ENCODE measurements around the gene ABHD15.

DNA sequence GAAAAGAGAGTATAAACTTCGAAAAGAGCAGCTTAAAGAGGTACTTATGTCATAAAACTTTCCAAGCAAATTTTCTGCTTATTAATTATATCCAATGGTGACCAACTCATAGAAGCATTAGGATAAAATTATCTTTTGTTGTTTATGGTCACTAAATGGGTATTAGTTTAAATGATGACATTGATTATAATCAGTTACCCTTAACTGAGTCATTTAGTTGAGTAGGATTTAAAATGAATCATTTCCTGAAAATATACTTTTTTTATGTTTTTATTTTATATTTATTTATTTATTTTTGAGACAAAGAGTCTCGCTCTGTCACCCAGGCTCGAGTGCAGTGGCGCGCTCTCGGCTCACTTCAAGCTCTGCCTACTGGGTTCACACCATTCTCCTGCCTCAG lies 55.9 kb downstream of the ABHD15 start:
- TF ChIP-seq, protein P1, sequence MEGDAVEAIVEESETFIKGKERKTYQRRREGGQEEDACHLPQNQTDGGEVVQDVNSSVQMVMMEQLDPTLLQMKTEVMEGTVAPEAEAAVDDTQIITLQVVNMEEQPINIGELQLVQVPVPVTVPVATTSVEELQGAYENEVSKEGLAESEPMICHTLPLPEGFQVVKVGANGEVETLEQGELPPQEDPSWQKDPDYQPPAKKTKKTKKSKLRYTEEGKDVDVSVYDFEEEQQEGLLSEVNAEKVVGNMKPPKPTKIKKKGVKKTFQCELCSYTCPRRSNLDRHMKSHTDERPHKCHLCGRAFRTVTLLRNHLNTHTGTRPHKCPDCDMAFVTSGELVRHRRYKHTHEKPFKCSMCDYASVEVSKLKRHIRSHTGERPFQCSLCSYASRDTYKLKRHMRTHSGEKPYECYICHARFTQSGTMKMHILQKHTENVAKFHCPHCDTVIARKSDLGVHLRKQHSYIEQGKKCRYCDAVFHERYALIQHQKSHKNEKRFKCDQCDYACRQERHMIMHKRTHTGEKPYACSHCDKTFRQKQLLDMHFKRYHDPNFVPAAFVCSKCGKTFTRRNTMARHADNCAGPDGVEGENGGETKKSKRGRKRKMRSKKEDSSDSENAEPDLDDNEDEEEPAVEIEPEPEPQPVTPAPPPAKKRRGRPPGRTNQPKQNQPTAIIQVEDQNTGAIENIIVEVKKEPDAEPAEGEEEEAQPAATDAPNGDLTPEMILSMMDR (IDR thresholded peaks at IDR 0.05), result no peak
- no peak for TF ChIP-seq POLR2AphosphoS5 (IDR thresholded peaks at IDR 0.05)
